GM19438 (cell line): ENCODE measurements around the gene GRIK4.
"Not testable (repeated sequence)": the region's sequence is repeated elsewhere in the genome, so short reads cannot be mapped to it uniquely, and the experiment has no call there.

Experiments
- ATAC-seq: cut with Tn5 transposase; IDR thresholded peaks from one replicate; pipeline ENCODE4 v1.9.1; 2021; ENCODE audit warnings: low read depth; ENCODE audit not compliant: unreplicated experiment

Gene GRIK4

GRCh38 chr11:120597250-120598215, 86.0 kb downstream of the GRIK4 start:
- no peak for ATAC-seq

- ATAC-seq: no peak
Measured at GRCh38 chr11:120598517-120599257, 87.1 kb downstream of the GRIK4 start.

GRCh38 chr11:120599816-120600420, 88.4 kb downstream of the GRIK4 start:
- ATAC-seq: no peak

- no peak for ATAC-seq
Measured at GRCh38 chr11:120601536-120601935, 90.0 kb downstream of the GRIK4 start.

GRCh38 chr11:120603071-120603470, 91.5 kb downstream of the GRIK4 start:
- ATAC-seq: no peak

- ATAC-seq: no peak
Measured at GRCh38 chr11:120605469-120605868, 93.9 kb downstream of the GRIK4 start.

- ATAC-seq: no peak
Measured at GRCh38 chr11:120606211-120607010, 94.9 kb downstream of the GRIK4 start.

- ATAC-seq: no peak
Measured at GRCh38 chr11:120608061-120608460, 96.5 kb downstream of the GRIK4 start.

- ATAC-seq: no peak
Measured at GRCh38 chr11:120608760-120609211, 97.2 kb downstream of the GRIK4 start.

- no peak for ATAC-seq
Measured at GRCh38 chr11:120610111-120610510, 98.6 kb downstream of the GRIK4 start.

- no peak for ATAC-seq
Measured at GRCh38 chr11:120611581-120611980, 100.0 kb downstream of the GRIK4 start.

GRCh38 chr11:120612513-120613263, 101.1 kb downstream of the GRIK4 start:
- ATAC-seq: peak; percentile 74

GRCh38 chr11:120613264-120614226, 102.0 kb downstream of the GRIK4 start:
- ATAC-seq: peak; percentile 77

GRCh38 chr11:120615391-120615790, 103.8 kb downstream of the GRIK4 start:
- no peak for ATAC-seq

- no peak for ATAC-seq
Measured at GRCh38 chr11:120618399-120618798, 106.9 kb downstream of the GRIK4 start.

- no peak for ATAC-seq
Measured at GRCh38 chr11:120622189-120622875, 110.8 kb downstream of the GRIK4 start.

GRCh38 chr11:120624992-120625391, 113.4 kb downstream of the GRIK4 start:
- ATAC-seq: not testable (repeated sequence)

GRCh38 chr11:120625565-120625964, 114.0 kb downstream of the GRIK4 start:
- ATAC-seq: no peak
